OCI-M1 (cell line): ENCODE data around the gene TBC1D9B.
"Not testable (repeated sequence)": the region's sequence is repeated elsewhere in the genome, so short reads cannot be mapped to it uniquely, and the experiment has no call there.

Source experiments
- DNase-seq: peaks from one replicate; lab custom pipeline; 2025; lab: John Stamatoyannopoulos, UW

Gene TBC1D9B

GRCh38 chr5:179837076-179838011 is 70.4 kb downstream of the TBC1D9B start:
- no peak for DNase-seq

- DNase-seq, result peak; percentile 85
Observed at GRCh38 chr5:179836225-179837019, 71.3 kb downstream of the TBC1D9B start.

GRCh38 chr5:179834871-179835270 is 72.8 kb downstream of the TBC1D9B start:
- not testable (repeated sequence) for DNase-seq

GRCh38 chr5:179834120-179834519 is 73.6 kb downstream of the TBC1D9B start:
- no peak for DNase-seq

GRCh38 chr5:179833709-179834070 is 74.0 kb downstream of the TBC1D9B start:
- DNase-seq, result no peak

- no peak for DNase-seq
Observed at GRCh38 chr5:179833056-179833708, 74.5 kb downstream of the TBC1D9B start.

- DNase-seq, result no peak
Observed at GRCh38 chr5:179832039-179832745, 75.5 kb downstream of the TBC1D9B start.

- DNase-seq, result no peak
Observed at GRCh38 chr5:179830818-179831468, 76.8 kb downstream of the TBC1D9B start.

- DNase-seq, result no peak
Observed at GRCh38 chr5:179829732-179830435, 77.8 kb downstream of the TBC1D9B start.

- no peak for DNase-seq
Observed at GRCh38 chr5:179828756-179829421, 78.8 kb downstream of the TBC1D9B start.

GRCh38 chr5:179827680-179828079 is 80.0 kb downstream of the TBC1D9B start:
- DNase-seq, result peak; percentile 28

- no peak for DNase-seq
Observed at GRCh38 chr5:179825655-179826182, 82.0 kb downstream of the TBC1D9B start.

- DNase-seq, result no peak
Observed at GRCh38 chr5:179824745-179825112, 83.0 kb downstream of the TBC1D9B start.

- DNase-seq, result no peak
Observed at GRCh38 chr5:179823937-179824744, 83.6 kb downstream of the TBC1D9B start.

- no peak for DNase-seq
Observed at GRCh38 chr5:179822444-179822990, 85.2 kb downstream of the TBC1D9B start.

- DNase-seq, result no peak
Observed at GRCh38 chr5:179822059-179822432, 85.7 kb downstream of the TBC1D9B start.

GRCh38 chr5:179821298-179822058 is 86.2 kb downstream of the TBC1D9B start:
- peak; percentile 93 for DNase-seq
